COR-L47 (cell line): ENCODE results near the gene OR14C36.
"Not testable (repeated sequence)": the region's sequence is repeated elsewhere in the genome, so short reads cannot be mapped to it uniquely, and the experiment has no call there.

Experiments
- DNase-seq: peaks from one replicate; lab custom pipeline; 2025; lab: John Stamatoyannopoulos, UW

The OR14C36 gene, protein sequence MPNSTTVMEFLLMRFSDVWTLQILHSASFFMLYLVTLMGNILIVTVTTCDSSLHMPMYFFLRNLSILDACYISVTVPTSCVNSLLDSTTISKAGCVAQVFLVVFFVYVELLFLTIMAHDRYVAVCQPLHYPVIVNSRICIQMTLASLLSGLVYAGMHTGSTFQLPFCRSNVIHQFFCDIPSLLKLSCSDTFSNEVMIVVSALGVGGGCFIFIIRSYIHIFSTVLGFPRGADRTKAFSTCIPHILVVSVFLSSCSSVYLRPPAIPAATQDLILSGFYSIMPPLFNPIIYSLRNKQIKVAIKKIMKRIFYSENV

DNA sequence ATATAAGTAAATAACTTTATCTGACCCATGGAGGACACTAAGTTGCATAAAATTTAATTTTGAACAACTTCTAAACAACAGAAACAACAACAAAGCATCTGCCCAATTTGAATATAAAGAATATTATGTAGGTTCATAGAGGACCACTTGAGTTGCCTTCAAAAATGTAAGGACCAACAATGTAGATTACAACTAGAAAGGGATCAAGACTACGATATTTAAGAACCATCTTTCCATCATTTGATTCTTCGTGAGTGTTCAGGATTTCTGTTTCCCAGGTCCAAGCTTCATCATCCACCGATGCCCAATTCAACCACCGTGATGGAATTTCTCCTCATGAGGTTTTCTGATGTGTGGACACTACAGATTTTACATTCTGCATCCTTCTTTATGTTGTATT lies at the start of gene OR14C36:
TSS of gene OR14C36 (plus strand) at position 301 of the 400 bp plus-strand sequence. CDS start at position 301, 0 bp downstream.
- DNase-seq: no peak

DNA sequence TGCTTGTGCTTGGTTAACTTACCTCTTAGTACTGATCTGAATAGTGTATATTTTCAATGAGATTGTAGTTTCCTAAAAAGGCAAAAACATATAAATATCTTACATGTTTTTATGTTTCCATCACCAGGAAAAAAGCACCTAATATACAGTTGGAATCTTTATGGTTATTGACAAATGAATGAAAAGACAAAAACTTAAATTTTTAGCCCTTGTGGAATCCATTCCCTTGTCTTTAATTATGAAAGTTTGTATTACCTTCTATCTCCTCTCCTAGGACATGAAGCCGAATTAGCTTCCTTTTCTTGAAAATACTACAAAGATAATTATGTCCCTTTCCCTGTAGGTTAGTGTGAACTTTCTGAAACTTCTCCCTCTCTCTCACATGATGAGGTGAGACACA lies 45.3 kb upstream of the OR14C36 start, which contains the start of gene OR2T12:
TSS of gene OR2T12 (minus strand) at position 101 of the 400 bp plus-strand sequence. CDS start 7,846 bp downstream, outside the sequence.
- DNase-seq: no peak

DNA sequence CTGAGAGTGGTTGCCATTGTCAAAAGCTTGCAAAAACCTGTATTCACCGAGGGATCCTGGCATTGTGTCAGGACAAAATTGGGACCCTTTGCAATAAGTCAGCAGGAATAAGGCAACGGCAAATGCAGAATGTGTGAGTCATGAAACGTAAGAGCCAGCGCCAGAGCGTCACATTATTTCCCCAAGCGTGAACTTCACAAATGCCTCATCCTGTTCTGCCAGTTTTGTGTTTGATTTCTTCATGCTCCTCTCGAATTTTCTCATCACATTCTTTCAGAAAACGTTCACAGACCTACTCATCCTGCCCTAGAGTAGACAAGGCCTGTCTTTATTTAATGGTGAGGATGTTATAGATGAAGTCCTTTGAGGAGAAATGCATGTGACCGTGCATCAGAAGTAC lies 42.9 kb upstream of the OR14C36 start:
- not testable (repeated sequence) for DNase-seq

DNA sequence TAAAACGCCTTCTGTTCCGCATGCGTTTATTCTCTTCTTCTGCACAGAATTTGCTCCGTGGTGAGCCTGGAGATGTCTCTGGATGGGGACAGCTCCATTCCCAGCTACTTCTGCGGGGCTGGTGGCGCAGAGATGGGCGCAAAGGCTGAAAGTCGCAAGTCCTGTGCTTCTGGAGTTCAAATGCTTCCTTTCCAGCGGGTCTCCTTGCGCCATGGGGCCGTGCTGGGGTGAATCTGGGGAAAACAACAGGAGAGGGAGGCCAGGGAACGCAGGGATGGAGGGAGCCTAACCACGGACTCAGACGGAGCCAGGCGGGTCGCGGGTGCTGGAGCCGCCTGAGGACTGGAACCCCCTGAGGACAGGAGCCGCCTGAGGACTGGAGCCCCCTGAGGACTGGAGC lies 42.5 kb upstream of the OR14C36 start:
- no peak for DNase-seq

DNA sequence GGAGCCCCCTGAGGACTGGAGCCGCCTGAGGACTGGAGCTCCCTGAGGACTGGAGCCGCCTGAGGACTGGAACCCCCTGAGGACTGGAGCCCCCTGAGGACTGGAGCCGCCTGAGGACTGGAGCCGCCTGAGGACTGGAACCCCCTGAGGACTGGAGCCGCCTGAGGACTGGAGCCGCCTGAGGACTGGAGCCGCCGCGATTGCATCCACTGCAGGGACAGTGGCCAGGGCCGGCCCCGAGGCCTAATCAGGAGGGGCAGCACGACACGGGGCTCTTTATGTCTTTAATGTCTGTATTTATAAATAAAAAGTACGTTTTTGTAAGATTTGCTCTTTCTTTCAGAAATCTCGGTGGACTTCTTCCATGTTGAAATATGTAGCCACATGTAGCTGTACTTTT lies 41.8 kb upstream of the OR14C36 start:
- not testable (repeated sequence) for DNase-seq

DNA sequence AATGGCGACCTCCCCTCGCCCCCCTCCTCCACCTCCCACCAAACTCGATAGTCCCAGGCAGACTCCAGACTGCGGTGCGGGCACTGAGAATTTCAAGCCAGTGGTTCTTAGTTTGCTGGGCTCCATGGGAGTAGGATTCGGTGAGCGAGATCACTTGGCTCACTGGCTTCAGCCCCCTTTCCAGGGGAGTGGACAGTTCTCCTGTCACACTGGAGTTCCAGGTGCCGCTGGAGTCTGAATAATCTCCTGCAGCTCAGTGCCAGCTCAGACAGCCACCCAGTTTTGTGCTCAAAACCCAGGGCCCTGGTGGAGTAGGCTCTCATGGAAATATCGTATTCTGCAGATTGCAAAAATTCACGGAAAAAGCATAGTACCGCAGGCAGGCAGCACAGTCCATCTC lies 31.8 kb upstream of the OR14C36 start:
- no peak for DNase-seq

DNA sequence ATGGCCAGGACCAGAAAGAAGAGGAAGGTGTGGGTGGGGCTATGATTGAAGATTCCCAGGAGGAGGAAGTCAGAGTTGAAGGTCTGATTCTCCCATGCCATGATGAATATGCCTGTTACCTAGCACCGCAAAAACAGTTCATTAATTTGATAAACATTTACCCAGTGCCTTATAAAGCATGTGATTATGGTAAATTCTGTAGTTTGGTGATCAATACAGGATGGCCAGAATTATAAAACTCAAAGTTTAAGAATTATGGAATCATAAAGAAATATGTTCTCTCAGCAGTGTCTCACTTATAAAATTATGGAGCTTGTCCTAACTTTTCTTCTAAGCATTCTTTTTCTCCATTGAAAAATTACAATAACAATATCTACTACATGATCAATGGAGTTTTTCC lies 24.1 kb upstream of the OR14C36 start, which contains the start of gene OR2M7:
TSS of gene OR2M7 (minus strand) at position 101 of the 400 bp plus-strand sequence. CDS start at position 101, 0 bp downstream.
- no peak for DNase-seq

DNA sequence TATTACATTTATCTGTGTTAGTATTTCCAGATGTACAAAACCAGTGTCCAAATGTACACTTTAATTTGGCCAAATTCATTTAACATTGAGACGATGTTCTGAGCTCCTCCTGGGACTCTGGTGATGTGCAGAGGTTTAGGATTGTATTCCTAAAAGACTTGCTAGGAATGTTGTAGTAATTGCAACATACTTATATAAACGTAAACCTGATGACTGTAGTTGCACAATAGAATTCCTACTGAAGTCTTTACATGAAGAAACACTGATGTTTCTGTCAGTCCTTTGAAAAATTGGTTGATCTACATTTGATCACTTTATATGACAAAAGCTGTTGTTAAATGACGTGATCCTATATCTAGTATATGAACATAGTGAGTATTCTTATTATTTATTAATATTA lies 5.1 kb upstream of the OR14C36 start:
- no peak for DNase-seq

DNA sequence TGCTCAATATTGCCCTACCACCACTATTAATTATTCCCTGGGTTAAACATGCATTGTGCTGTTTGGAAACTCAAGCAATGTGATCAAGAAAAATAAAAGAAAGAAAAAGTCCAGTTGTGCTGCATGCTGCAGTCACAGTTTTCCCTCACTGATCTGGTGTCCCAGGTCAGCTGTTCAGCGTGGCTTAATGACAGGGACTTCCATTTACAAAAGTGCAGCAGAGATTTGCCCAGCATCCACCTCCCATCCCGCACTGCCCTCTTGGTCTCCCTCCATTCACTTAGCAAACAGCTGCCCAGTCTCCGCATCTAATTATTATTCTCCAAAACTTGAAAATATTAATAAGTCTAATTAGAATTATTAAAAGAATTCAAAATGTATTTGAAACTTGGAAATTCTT lies 10.8 kb downstream of the OR14C36 start:
- no peak for DNase-seq

DNA sequence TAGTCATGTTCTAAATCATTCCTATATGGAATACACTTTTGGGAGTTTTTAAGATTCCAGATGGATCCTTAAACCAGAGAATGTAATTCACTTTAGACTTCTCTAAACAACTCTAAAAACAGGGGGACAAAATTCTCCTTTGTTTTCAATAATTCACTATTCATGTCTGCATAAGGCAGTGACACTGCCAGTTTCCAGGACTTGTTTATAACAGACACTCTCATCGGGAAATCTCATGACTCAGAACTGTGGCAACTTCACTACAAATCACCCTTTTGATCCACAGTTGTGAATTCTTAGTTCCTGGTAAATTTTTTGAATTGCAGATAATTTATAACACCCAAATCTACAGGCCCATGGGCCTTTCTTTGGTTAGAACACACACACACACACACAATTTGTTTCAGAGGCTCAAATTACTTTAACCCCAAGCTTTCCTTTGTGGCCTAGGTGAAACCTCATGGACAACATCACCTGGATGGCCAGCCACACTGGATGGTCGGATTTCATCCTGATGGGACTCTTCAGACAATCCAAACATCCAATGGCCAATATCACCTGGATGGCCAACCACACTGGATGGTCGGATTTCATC lies 12.6 kb downstream of the OR14C36 start, which contains the start of gene OR2T4:
TSS of gene OR2T4 (plus strand) at position 545 of the 595 bp plus-strand sequence. CDS start at position 545, 0 bp downstream.
- DNase-seq: no peak

DNA sequence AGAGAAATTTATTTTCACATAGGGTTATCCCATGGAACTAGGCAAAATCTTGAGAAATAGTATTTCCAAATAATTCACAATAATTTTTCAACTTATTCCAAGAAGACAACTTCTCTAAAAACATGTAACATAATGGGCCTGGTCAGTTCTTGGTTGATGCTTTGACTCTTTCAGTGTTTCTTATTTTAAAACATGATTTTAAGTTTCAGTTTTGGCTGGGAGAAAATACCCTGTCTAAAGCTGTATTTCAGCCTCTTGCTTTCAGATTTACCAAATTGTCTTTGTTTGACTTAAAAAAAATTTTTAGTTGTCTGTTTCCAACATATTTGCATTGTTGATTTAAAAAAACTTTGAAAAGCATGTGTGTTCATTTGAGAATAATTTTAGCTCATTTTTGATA lies 18.0 kb downstream of the OR14C36 start:
- no peak for DNase-seq

DNA sequence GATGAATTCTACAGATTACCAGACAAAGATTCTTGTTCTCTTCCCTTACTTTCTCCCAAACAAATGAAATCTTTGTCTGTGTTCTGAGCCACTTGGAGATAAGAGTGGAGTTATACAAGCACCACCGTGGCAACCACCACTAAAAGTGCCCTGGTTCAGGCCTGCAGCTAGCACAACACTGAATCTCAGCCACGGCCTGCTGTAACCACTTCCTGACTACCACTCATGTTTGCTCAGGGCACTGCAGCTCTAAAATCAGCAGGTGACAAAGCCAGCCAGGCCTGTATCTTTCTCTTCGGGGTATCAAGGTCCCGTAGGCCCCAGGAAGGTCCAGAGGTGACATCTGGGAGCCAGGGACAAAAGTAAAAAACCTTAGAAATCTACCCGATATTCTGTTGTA lies 23.8 kb downstream of the OR14C36 start:
- no peak for DNase-seq

DNA sequence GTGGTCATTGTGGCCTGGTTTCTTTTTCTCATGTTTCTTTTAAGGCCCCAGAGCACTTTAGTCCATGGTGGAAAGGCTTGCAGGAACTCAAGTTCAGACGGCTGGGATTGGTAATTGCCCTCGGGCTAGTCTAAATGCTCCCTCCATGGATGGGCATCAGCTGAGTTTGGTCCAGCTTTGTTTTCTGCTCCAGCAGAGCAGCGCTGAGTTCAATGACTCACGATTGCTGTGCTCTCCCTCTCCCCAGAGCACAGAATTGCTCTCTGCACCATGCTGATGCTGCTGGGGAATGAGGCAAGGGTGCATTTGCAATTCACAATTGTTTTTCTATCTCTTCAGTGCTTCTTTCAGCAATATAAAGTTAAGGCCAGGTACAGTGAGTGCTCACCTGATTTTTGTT lies 25.2 kb downstream of the OR14C36 start:
- DNase-seq: no peak

DNA sequence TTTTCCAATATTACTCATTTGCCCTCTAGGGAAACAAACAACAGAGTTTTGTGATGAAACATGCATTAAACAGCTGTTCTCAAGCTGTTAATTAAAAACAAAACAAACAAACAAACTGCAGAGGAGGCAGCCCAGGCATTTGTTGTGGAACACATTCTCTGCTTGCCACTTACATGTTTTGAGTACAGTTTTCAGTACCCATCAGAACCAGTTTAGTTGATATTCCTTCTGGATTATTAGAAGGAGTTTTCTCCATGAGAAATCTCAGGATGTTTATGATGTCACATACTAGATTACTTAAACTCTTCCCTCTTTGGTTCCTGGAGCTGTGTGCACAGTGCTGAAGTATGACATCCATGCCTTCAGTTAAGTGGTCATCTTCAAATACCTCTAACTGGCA lies 26.9 kb downstream of the OR14C36 start, which contains the start of gene OR2T6:
TSS of gene OR2T6 (plus strand) at position 301 of the 400 bp plus-strand sequence. CDS start 11,863 bp downstream, outside the sequence.
- no peak for DNase-seq

DNA sequence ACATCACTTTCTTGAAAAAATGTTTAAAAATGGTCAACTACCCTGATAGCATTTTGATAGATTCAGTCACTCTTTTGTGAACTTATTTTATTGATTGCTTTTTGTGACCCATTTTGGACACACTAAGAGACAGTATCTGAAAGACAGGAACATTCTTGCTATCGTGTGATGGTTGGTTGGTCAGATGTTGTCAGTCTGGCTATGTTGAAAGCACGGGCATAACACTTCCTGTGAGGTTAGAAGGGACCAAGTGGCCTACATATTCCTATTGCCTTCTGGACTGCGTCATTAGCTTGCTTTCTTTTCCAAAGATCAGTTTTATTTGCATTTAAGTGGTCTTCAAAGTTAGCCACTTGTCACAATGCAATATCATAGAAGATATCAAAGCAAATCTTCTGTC lies 28.3 kb downstream of the OR14C36 start:
- no peak for DNase-seq

DNA sequence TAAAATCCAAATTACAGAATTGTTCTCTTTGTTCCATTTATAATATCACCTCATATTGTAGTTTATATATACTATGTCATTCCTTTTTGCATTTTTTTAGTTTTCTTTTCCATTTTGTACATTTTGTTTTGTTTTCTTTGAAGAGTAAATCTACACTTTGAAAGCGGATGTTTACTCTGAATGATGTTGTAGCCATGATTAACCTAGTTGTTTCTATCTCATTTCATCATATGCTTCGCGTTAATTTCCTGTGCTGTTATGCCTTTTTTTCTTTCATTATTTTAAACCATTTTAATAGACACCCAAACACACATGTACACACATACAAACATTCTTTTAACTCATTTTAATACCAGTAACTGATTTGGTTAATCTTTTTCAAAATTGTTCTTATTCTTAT lies 32.3 kb downstream of the OR14C36 start:
- DNase-seq: no peak

DNA sequence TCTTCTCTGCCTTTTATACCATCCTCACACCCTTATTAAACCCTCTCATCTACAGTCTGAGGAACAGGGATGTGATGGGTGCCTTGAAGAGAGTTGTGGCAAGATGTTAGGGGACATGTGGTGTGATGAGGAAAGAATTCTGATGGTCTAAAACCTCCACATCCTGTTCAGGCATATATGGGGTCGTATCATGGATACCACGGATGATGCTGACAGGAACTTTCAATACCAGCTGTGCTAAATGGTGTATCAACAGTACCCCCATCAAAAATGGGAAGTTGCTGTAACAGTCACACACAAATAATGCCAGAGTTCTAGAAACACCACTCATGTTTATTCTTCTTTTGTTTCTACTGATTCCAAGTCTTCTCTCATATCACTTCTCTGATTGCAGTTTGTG lies 39.9 kb downstream of the OR14C36 start:
- no peak for DNase-seq

DNA sequence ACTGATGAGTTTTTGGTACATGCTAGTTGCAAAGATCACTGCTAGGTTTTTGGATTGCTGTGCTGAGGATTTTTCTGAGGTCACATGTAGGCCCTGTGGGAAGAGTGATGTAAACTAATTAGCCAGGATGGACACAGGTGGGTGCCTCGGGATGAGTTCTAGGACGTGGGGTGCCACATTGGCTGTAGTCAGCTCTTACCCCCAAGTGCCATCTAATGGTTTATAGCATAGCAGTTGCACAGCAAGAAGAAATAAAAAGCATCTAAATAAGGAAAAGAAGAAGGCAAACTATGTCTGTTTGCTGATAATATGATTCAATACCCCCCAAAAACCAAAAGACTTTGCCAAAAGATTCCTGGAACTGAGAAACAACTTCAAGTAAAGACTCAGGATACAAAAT lies 44.5 kb downstream of the OR14C36 start:
- no peak for DNase-seq
